ENCODE results near the gene TULP1.

TULP1 gene

GRCh38 chr6:35465646-35466045 is 47.0 kb downstream of the TULP1 start:
- DNase-seq (ENCODE audit: low spot score): no peak

GRCh38 chr6:35463292-35463691 is 49.4 kb downstream of the TULP1 start:
- no peak for DNase-seq (ENCODE audit: low spot score)

DNA sequence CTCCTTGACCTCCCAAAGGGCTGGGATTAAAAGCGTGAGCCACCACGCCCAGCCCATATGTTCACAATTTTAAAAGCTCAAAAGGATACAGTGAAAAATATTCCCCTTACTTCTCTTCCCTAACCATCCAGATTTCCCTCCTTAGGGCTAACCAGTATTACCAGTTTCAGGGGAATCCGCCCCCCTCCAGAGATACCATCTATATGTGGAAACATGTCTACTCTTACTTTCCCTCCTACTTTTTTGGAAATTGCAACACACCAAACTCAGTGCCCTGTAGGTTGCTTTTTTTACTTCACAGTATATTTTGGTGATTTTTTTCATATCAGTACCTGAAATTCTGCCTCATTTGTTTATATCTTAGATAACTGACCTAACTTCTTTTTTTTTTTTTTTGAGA is 51.4 kb downstream of the TULP1 start:
- DNase-seq (ENCODE audit: low spot score): no peak

- DNase-seq (ENCODE audit: low spot score): no peak
These were observed 54.8 kb downstream of the TULP1 start for GRCh38 chr6:35457907-35458306.

DNA sequence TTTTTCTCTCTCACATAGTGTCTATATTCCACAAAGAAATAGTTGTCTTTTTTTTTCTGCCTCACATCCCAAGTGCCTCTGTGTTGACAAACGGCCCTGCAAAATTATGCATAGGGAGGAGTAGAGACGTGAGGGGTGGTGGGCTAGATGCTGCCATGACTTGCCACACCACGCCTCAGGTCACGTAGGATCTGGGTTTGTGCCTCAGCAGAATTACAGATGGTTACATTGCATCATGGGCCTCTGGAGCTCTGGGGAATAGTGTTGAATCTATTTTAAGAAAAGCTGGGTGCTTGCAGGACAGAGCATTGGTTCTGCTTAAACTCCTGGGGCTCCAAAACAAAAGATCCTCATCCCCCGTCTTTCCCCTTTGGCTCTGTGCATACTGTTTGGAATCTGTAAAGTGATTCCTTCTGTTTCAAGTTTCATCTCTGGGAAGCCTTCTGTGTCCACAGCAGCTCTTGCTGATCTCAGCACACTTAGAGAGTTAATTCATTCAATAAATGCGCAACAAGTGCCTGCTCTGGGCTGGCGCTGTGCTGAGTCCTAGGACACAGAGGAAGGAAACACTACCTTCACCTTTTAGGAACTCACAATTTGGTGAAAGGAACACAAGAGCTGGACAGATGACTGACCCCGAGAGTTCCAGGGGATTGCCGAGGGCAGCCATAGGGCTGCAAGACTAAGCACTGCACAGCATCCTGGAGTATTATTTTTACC is 58.1 kb downstream of the TULP1 start:
- DNase-seq (ENCODE audit: low spot score): no peak

- peak; percentile 50 for DNase-seq (ENCODE audit: low spot score)
These were observed 59.5 kb downstream of the TULP1 start for GRCh38 chr6:35453236-35453635.

DNA sequence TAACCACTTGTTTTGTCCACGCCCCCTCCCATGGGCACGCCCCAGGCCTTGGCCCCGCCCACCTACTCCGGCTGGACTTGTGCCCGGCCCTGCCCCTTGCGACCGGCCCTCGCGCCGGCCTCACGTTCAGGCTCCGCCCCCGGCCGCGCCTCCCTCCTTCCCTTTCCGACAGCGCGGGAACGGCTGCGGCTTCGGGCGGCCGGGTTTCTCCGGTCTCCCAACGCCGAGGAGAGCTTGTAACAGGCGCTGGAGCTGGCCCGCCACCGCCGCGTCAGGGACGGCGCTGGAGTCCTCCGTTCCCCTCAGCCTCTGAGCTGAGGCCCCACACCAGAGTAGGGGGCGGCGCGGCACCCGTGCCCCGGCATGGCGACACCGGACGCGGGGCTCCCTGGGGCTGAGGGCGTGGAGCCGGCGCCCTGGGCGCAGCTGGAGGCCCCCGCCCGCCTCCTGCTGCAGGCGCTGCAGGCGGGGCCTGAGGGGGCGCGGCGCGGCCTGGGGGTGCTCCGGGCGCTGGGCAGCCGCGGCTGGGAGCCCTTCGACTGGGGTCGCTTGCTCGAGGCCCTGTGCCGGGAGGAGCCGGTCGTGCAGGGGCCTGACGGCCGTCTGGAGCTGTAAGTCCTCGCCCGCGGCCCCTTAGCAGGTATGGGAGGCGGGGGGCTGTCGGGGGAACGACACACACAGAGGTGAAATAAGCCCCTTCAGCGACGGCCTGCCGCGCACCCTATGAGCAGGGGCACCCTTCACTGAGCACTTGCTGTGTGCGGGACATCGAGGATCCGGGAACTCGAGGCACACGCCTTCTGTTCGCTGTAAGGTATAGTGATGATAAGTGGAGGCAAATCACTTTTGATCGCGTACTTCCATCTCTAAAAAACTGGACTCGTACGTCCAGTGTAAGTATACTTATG is 60.3 kb downstream of the TULP1 start, which contains the start of gene FANCE:
Gene FANCE, plus strand, starts transcription at position 156 of the 908 bp plus-strand sequence. Its CDS starts 208 bp downstream, at position 364.
- peak; percentile 94 for DNase-seq (ENCODE audit: low spot score)

- DNase-seq (ENCODE audit: low spot score): no peak
These were observed 61.1 kb downstream of the TULP1 start for GRCh38 chr6:35451354-35452182.

DNA sequence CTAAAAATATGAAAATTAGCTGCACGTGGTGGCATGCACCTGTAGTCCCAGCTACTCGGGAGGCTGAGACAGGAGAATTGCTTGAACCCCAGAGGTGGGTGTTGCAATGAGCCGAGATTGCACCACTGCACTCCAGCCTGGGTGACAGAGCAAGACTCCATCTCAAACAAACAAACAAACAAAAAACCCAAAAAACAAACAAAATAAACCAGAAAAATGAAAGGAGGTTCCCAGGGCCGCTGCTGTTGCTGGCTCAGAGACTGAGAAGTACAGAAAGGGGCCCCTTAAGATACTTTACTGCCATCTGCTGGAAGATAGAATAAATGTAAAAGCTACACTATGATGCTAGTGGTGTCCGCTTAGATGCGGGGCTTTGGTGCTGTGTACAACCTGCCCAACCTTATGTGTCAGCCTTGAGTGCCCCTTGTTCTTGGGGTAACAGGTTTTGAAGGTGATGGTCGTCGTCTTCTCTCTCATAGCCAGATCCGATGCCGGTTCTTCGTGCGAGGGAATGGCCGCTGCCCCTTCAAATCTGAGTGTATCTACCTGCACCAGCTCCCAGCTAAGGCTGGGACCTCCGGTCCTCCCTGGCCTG is 63.3 kb downstream of the TULP1 start:
- DNase-seq (ENCODE audit: low spot score): peak; percentile 70

GRCh38 chr6:35448191-35448590 is 64.5 kb downstream of the TULP1 start:
- no peak for DNase-seq (ENCODE audit: low spot score)
